Muscle of arm (tissue), 12 donors: Measurements from ENCODE around the gene SIX3. TPM values are rescaled to one million over a fixed set of nuclear protein-coding genes. Genes with fewer than 3 reads are reported as not detected.

Experiments used
- DNase-seq: peaks from one replicate; pipeline ENCODE4 v3.0.0-alpha.2; 2013
- polyA plus RNA-seq, 12 donors: library from polyadenylated mRNA; unstranded; fragments of 120-200 nt; gene quantifications; one replicate each; pipeline ENCODE4 v1.2.1, GENCODE V29; 2013; ENCODE audit not compliant: insufficient read length in 12 of 12

The SIX3 gene
- polyA plus RNA-seq, 12 donors: 0.09 TPM; not detected in 11

- DNase-seq: no peak
Observed at GRCh38 chr2:44930274-44931197, 11.0 kb upstream of the SIX3 start.

DNA sequence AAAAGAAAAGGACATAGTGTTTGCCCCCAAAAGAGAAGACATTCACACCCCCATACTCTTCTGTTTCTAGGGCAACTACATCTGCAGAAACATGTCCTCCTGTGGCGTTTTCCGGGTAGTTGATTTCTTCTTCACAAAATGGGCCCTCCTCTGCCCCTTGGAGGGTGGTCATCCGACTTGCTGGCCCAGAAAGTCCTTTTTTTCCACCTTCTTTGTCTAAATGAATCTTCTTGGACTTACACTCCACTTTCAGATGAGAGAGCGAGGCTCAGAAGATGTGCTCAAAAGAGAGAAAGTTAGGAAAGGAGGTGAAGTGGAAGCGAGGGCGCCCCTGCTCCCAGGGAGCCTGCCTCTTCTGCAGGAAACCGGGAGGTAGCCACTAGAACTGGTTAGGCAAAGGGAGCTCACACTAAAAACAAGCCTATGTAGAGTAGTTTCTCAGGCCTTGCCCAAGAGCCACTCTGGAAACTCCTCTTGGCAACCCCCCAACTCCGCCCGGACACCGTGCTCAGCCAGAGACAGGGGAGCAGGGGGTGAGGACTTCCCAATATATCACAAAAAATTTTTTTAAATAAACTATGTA, 10.2 kb upstream of the SIX3 start:
- DNase-seq: no peak

GRCh38 chr2:44932079-44932478, 9.4 kb upstream of the SIX3 start:
- DNase-seq: no peak

DNA sequence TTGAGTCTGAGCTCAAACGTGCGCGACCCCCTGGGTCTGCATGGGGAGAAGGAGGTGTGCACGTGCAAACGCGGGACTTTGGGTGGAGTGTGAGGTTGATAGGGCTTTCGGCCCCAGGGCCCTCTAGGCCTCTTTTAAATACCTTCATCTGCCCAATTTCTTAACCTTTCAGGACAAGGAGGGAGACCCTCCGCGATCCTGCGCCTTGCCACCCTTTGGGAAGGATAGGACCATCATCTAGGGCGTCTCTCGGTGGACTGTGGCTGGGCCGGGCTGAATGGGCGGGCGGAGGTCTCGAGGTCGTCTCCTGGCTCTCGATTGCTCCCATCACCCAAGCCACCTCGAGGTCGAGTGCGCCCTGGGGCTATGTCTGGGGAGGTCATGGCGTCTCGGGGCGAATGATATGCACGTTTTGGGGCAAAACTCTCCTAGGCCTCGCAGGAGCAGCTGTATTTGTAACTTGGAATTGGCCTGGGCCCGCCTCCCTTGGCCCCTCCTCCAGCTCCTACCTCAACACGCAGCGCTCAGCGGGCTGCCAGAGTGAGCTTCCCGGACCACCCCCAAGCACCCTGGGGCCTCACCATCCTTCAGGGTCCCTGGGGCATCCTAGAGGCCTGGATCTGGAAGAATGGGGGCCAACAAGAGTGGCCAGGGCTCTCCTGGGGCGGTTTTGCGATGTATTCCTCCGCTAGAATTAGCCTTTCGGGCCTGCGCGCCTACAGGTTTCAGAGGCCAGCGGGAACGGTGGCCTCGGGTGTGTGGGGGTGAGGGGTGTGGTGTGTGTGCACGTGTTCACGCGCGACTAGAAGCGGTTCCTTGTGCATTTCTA, 8.7 kb upstream of the SIX3 start:
- no peak for DNase-seq

- DNase-seq: no peak
Observed at GRCh38 chr2:44933434-44933951, 8.0 kb upstream of the SIX3 start.

DNA sequence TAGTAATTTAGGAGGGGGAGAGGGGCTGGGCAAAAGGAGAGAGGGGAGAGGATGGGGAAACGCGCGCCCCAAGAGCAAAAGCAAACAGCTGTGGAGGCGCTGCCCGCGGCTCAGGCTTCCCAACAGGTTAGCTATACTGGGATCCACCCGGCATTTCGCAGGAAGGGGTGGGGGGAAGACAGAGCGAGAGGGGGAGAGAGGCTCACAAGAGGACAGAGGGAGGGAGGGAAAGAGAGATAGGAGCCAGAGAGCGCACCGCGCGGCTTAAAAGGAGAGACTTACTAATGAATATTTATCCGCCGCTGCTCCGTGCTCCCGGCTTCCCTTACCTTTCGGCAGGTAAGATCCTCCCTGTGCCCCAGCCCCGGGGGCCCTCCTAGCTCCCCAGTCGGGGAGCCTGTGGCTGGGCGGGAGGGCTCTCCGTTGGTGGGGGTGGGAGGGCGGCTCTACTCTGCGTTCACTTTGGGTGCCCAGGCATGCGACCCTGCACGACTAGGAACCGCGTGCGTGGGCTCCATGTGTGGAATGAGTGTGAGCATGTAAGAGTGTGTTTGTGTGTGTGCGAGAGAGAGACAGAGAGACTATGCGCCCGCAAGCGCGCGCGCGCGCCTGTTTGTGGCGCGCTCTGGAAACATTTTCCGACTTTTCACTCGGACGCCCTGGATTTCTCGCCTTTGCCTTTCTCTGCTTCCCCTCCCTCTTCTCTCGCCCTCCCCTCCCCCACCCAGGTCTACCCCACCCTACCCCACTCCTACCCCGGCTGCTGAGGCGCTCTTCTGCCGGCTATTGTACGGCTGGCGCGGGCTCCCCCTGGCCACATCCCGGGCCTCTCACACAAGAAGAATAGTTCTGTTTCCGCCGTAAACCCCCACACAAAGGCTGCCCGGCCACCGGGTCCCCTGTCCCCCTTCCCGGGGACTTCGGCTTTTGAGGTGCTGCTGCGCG, 7.2 kb upstream of the SIX3 start:
- DNase-seq: no peak

GRCh38 chr2:44934983-44935728, 6.3 kb upstream of the SIX3 start:
- DNase-seq: no peak

- no peak for DNase-seq
Observed at GRCh38 chr2:44935729-44936098, 5.8 kb upstream of the SIX3 start.

- no peak for DNase-seq
Observed at GRCh38 chr2:44936275-44936674, 5.2 kb upstream of the SIX3 start.

DNA sequence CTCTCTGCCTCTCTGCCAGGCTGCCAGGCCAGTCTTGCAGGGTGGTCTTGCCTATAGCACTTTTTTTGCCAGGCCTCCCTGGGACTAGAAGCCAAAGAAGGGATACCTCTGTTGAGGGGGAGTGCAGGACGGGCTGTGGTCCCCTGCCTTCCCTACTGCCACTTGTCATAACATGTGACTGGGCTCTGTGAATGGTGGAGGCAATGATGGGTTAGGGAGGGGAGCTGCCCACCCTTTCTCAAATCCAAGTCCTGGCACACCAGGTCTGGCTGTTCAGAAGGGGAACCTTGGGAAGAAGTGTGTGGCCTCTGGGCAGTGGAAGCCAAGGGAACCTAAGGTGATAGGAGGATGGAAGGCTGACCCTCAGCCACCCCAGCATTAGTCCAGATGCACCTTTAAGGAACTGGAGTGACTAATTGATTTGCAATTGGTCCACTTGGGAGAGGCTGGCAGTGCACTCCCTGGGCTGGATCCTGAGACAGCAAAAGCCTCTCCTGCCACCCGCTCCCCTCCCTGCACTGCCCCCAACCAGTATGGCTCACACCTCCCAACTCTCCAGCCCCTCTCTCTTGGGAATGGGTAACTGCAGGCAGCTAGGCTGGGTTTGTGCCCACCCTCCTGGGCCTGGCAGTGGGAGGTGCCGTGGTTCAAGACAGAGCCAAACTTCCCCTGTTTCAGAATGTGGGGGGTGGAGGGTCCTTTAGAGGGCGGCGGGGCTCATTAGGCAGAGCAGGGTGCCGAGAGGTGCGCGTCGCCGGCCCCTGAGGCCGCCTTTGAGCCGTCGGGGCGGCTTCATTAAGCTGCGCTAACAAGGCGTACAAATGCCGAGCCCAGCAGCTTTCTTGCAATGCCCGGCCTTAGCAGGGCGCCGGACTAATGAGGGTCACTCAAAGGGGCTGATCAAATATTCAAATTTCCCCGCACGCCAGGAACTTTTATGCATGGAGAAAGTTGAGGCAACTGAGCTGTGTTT, 4.5 kb upstream of the SIX3 start:
- no peak for DNase-seq

GRCh38 chr2:44937688-44938240, 3.7 kb upstream of the SIX3 start:
- DNase-seq: no peak

GRCh38 chr2:44938287-44939105, 3.0 kb upstream of the SIX3 start:
- no peak for DNase-seq

DNA sequence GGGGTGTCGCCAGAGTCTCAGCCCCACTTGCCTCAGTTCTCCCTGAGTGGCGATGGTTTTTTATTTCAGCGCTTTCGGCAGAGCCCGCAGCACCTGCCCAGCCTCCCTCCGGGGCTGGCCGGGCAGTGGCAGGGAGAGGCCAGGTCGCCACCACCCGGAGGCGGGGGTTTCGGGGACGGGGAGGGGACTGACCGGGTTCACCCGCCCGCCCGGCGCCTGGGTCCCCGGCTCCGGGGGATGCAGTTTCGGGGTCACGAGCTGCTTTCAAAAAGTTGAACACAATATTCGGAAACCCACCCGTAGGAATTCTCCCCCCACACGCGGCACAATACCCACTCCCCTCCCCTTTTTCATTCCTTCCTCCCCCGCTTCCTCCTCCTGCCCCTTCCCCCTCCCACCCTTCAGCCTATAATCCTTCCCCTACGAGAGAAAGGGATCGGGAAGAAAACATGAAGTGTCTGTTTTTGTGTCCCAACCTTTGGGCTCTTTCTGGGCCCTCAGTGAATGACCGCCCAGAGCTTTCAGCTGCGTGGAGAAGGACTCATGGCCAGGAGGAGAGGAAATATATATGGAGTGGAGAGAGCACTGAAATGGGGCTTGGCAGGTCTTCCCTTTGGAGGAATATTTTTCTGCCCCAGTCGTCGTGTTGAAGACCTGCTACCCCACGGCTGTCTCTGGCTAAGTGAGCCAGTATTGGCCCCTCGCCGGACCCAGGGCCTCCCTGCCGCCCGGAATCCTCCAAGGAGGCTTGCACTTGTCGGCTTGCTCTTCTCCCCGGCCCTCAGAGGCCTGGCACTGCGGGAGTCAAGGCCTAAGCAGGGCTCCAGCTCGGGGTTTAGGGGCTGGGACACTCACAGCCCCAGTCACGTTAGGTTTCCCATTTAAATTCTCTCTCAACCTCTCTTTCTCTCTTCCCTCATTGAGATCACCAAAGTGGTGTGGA, 2.1 kb upstream of the SIX3 start:
- no peak for DNase-seq

DNA sequence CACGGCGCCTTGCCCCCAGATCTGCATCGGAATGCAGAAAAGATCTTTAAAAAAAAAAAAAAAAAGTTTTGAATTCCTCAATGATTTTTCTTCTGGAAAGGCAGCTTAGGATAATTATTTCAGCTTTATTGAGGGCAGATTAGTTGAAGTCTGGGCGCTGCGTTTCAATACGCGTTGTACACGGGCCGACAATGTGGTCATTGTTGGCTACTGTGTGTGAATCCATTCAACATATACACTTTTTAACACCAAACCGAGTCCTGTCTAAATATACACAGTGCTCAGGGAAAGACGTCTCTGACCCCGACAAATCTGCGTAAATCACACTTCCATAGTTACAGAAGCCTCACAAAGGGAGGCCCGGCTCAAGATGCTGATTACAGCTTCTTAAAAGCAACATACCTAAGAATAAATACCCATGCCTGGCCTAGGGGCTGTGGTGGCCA, 1.4 kb upstream of the SIX3 start:
- DNase-seq: no peak

GRCh38 chr2:44940732-44941464, 604 bp upstream of the SIX3 start:
- no peak for DNase-seq
